CMK (cell line): ENCODE measurements around the gene DYNC1H1.

ENCODE experiments used
- DNase-seq: peaks from one replicate; pipeline ENCODE4 v3.0.0-alpha.2; 2010; ENCODE audit warnings: low read depth

DYNC1H1 gene

DNA sequence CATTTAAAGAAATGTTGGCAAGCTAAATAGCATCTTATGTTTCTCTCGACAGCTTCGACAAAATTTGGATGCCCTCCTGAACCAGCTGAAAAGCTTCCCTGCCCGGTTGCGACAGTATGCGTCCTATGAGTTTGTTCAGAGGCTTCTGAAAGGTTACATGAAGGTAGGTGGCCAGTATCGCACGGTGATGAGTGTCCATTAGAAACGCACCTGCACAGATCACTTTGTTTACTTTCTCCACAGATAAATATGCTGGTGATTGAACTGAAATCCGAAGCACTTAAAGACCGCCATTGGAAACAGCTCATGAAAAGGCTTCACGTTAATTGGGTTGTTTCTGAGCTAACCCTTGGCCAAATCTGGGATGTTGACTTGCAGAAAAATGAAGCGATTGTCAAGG, 36.5 kb downstream of the DYNC1H1 start:
- no peak for DNase-seq

DNA sequence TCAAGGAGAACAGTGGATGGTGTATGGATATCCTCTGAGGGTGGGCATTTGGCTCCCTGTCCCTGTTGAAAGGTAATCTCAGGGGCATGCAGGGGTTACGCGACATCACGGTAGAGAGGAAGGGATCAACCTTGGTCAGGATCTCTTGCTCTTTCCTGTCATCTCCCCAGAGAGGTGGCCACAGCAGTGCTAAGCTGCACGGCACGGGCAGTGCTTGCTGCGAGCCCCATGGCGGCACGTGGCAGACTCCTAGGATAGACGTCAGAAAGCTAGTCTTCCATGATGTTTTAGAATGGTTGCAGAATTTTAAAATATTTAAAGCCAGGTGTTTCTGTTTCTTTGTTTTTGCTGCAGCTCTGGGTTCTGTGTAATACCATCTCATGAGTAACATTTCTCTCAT, 41.0 kb downstream of the DYNC1H1 start:
- DNase-seq, result no peak

DNA sequence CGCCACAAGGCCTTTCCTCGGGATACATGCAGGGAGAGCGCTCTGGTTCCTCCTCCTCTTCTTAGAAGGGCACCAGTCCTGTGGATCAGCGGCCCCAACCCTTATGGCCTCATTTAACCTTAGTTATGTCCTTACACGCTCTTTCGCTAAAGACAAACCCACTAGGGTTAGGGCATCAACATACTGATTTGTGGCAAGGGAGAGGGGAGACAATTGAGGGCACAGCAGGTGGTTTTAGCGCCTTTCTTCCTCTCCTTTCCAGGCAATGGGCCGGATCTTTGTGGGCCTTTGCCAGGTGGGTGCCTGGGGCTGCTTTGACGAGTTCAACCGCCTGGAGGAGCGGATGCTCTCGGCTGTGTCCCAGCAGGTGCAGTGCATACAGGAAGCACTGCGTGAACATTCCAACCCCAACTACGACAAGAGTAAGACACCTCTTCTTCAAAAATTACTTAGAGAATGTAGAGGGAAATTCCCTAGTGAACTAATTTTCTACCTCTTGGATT, 43.6 kb downstream of the DYNC1H1 start:
- no peak for DNase-seq

DNA sequence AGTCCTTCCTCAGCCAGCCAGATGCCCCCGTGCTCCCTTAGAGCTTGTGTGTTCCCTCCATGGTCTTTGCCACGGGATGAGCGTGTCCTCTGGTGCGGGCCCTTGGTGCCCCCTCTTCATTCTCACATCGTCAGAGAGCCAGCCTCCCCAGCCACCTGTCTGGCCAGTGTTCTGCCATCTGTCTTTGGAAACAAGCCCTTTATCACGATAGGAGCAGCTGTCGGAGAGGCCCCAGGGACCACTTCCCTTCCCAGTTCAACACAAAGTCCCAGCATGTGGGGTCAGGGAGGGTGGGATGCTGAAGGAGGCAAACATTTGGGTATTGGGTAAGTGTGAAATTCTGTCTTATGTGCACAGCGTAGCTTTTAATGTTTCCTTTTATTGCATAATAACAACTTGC, 44.5 kb downstream of the DYNC1H1 start:
- no peak for DNase-seq

DNA sequence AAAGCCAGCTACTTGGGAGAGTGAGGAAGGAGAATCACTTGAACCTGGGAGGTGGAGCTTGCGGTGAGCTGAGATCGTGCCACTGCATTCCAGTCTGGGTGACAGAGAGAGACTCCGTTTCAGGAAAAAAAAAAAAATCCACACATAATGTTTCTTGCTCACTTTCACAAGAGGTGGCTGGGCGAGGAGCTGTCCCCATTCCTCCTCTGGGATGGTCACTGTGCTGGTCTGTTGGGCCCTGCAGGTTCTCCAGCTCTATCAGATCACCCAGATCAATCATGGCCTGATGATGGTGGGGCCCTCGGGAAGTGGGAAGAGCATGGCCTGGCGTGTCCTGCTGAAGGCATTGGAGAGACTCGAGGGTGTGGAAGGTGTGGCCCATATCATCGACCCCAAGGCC, 47.3 kb downstream of the DYNC1H1 start:
- DNase-seq, result no peak

DNA sequence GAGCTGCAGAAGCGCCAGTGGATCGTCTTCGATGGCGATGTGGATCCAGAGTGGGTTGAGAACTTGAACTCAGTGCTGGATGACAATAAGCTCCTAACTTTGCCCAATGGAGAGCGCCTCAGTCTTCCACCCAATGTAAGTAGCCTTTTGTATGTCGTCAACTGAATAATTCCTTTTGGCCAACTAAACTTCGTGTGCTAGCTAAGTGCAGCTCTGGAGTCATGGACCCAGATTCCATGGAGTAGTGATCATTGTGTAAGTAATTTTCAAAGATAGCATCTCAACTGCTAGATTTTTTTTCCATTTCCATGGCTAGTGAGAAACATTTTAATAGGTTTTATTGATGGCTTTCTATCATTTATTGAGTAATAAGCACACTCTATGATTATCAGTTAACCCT, 48.0 kb downstream of the DYNC1H1 start:
- no peak for DNase-seq

DNA sequence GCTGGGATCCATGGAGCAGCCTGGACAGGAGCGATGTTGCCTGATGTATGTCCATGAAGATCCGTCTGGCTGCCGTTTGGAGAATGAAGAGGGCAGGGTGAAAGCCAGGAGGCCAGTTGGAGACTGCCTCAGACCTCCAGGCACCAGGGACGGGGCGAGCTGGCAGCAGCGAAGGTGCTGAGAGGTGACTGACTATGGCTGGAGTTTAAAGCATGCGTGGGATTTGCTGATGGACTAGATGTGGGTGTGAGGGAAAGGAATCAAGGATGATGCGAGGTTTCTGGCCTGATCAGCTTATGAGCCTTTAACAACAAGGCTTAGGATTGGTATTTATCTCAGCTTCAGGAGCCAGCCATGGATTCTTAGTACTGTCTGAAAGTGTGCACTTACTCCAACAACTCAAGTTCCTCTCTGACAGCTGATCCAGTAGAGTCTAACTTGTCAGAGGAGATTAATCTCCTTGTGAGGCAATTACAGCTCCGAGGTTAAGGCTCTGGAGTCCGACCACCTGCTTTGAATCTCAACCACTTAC, 49.4 kb downstream of the DYNC1H1 start:
- DNase-seq, result no peak

DNA sequence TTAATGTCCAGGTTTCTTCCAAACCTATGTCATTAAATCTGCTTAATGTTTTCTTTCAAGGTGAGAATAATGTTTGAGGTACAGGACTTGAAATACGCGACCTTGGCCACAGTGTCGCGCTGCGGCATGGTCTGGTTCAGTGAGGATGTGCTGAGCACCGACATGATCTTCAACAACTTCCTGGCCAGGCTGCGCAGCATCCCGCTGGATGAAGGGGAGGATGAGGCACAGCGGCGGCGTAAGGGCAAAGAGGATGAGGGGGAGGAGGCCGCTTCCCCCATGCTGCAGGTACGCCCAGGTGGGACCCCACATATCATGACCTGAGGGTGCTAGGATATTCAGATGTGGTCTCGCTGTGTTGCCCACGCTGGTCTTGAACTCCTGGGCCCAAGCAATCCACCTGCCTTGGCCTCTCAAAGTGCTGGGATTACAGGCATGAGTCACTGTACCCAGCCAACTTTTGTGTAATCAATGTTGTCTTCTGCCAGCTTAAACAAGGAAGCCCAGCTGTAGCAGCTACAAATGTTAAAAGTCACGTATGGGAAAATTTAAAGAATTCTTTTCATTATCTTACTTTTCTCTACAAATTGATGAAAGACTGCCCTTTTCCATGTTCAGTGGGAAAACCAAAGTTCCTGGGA, 50.8 kb downstream of the DYNC1H1 start:
- no peak for DNase-seq

DNA sequence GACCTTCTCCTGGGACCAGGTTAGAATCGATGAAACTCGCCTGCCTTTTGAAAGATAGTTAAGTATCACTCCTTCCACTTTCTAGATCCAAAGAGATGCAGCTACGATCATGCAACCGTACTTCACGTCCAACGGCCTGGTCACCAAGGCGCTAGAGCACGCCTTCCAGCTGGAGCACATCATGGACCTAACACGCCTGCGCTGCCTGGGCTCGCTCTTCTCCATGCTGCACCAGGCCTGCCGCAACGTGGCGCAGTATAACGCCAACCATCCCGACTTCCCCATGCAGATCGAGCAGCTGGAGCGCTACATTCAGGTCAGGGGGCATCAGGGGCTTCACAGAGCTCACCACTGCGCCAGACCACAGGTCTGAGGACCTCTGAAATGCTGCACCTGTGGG, 51.4 kb downstream of the DYNC1H1 start:
- DNase-seq, result no peak

DNA sequence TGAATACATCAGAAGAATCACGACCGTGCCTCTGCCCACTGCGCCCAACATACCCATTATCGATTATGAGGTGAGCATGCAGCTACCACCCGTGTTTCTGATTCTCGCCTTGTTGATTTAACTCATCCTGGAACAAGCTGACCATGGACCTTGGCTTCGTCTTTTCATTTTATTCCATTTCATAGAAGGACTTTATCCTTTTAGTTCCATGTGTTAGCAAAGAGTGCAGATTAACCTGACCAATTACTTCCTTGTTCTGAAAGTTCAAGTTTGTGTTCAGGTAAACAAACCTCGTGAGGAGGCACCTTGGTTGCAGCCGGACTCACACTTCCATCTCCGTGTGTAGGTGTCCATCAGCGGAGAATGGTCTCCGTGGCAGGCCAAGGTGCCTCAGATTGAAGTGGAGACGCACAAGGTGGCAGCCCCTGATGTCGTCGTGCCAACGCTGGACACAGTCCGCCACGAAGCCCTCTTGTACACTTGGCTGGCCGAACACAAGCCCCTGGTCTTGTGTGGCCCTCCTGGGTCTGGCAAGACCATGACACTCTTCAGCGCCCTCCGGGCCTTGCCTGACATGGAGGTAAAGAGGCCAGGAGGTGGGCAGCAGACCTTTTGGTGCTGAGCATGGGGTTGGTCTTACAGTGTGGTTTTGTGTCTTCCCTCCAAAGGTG, 52.2 kb downstream of the DYNC1H1 start:
- no peak for DNase-seq

DNA sequence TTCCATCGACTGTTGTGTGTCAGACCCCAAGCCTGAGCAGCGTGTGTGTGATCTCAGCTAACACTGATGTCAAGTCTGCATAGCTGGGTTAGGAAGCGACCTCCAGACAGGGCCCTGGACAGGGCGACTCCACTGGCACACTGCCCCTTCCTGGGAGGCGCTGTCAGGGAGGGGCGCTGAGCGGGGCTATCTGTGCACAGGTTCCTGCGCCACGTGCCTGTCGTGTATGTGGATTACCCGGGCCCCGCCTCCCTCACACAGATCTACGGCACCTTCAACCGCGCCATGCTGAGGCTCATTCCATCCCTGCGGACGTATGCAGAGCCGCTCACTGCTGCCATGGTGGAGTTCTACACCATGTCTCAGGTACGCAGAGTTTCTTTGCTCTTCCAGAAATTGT, 53.9 kb downstream of the DYNC1H1 start:
- no peak for DNase-seq

DNA sequence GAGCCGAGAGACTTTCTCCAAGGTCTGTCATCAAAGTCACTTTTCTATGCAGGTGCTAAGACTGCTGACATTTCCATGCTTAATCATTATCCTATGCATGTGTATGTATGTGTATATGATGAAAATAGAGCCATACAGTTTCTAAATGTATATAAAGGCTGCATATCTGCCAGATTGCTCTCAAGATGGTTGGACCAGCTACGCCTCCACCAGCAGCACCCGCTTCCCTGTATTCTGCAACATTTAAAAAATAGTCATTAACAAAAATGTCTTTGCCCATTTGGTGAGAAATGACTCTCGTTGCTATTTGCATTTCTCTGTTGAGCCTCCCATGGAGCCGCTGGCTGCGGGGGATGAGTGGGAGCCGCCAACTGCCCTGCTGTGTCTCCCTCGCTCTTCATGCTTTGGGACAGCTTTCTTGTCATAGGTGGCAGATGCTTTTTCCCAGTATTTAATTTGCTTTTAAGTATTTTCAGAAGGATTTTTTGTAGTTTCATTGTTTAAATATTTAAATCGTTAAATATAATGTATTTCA, 54.7 kb downstream of the DYNC1H1 start:
- DNase-seq, result no peak

DNA sequence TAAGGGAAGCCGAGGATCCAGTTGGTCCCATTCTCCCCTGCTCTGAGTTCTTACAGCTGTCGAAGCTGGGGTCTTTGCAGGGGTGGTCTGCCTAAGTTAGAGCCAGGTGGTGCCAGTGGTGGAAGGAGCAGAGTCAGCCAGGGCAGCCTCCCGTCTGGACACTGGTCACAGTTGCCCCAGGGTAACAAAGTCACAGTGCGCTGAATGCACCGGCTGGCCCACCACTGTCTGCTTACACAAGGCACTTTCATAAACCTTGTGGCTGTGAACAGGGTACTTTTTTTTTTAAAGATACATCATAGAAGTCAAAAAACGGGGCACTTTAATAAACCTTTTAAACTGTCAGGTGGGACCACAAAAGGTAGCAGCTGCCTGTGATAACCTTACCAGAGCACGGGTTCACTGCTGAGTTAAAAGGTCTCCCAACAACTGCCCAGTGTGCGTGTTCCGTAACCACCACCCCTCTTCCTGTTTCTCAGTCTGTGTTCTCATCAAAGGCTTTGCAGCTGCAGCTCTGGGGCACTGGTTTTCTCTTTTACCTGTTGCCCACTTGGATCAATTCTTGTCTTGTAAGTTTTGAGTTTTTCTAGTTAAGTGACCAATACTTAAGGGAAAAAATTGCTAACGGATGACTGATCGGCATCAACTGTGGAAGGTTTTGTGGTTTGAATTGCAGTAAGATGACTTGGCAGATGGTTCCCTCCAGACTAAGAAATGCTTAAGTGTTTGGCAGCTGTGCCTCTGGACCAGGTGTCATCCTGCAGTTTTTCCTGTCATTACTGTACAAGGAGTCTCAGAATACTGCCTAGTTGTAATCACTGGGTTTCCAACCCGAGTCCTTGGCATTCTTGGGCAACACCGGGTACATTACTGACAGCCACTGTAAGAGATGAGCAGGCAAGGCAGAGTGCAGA, 55.9 kb downstream of the DYNC1H1 start:
- DNase-seq, result no peak

DNA sequence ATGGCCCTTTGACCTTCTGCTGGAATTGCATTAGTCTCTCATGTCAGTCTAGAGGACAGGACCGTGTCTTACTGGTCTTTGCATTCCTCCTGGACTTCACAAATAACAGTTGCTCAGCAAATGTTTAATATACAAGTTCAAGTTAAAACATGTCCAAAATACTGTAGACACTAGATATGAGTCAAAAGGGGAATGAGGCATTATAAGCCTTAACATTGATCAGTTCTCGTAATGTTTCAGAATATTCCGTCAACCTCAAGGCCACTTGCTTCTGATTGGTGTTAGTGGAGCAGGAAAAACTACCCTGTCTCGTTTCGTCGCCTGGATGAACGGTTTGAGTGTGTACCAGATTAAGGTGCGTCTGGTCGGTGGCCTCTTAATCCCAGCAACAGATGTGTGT, 62.6 kb downstream of the DYNC1H1 start:
- no peak for DNase-seq

DNA sequence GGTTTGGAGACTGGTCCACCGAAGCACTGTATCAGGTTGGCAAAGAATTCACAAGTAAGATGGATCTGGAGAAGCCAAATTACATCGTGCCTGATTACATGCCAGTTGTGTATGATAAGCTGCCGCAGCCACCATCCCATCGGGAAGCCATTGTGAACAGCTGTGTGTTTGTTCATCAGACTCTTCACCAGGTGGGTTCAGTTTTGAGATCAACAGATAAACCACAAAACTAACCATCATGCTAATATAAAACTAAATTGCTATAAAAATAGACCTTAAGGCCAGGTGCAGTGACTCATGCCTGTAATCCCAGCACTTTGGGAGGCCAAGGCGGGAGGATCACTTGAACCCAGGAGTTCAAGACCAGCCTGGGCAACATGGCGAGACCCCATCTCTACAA, 63.6 kb downstream of the DYNC1H1 start:
- DNase-seq, result no peak

DNA sequence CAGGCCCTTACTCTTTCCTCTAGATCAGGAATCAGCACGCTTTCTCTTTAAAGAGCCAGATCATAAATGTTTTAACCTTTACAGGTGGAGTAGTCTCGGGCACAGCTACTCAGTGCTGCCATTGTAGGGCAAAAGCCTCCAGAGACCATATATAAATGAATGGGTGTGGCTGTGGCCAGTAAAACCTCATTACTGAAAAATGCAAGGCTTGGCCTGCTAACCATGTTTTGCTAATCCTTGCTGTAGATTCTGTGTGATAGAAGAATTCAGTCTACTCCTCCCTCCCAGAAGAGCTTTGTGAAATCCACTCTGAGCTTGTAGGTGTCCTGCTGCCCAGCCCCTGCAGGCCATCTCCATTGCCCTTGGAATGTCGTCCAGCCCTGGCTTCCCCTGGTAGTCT, 64.4 kb downstream of the DYNC1H1 start:
- DNase-seq, result no peak

DNA sequence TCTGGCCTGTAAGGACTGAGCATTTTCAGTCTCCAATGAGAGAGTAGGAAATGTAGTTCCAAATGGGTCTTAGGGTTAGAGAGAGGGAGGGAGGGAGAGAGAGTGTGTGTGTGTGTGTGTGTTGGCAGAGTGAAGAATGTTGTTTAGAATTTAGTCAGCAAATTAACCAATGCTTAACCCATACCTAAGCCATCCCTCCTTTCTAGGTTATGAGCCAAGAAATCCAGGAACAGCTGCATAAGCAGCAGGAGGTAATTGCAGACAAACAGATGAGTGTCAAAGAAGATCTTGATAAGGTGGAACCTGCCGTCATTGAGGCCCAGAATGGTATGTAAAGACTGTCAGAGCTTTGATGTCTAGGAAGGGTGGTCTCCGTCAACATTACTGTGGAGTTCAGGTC, 65.6 kb downstream of the DYNC1H1 start:
- no peak for DNase-seq

DNA sequence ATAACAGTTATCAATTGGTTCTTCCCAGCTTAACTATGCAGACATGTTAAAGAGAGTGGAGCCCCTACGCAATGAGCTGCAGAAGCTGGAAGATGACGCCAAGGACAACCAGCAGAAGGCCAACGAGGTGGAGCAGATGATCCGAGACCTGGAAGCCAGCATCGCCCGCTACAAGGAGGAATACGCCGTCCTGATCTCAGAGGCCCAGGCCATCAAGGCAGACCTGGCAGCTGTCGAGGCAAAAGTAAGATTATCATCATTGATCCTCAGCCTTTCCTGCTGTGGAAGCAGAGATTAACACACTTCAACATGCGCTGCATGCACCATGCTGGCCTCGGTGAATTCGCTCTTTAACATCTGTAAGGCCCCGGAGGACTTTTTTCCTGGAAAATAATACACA, 68.9 kb downstream of the DYNC1H1 start:
- no peak for DNase-seq

DNA sequence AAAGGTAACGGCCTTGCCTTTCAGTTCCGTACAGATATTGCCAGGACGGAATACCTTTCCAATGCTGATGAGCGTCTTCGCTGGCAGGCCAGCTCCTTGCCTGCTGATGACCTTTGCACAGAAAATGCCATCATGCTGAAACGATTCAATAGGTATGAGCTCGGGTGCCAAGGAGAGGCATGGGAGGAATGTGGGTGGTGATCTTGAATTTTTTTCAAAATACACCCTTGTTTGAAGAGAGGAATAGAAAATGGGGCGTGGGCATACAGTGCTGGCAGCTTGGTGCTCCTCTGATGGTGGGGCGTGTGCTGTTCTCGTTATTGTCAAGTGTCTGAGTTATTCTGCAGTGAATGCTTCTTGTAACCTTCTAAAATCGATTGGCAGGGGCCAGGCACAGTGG, 69.9 kb downstream of the DYNC1H1 start:
- no peak for DNase-seq

DNA sequence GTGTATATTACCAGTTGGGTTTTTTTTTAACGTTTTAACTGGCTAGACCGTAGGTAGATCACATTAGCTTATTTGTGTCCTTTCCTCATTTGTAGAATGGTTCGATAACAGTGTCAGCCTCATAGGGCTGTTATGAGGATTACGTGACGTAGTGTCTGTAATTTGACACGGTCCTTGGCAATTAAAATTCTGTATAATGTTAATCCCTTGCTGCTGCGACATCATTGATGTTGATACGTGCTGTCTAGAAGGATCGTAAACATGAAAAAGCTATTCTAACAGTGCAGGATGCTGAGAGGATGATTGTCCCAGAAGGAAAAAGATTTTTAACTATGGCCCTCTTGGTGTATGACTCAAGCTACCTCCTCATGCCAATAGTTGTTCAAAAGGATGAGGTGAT, 71.5 kb downstream of the DYNC1H1 start:
- no peak for DNase-seq

DNA sequence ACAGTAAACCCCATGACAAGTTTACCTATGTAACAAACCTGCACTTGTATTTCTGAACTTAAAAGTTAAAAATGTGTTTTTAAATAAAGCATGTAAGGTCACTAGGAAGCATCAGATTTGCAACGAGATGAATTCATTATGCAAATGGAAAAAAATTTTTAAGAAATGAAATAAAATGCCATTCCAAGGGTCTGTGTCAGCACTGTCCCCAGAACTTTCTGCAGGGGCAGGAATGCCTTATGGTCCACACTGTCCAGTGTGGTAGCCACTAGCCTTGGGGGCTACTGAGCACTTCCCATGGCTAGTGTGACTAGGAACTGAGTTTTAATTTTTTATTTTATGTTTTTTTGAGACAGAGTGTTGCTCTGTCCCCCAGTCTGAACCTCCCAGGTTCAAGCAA, 73.3 kb downstream of the DYNC1H1 start:
- no peak for DNase-seq

DNA sequence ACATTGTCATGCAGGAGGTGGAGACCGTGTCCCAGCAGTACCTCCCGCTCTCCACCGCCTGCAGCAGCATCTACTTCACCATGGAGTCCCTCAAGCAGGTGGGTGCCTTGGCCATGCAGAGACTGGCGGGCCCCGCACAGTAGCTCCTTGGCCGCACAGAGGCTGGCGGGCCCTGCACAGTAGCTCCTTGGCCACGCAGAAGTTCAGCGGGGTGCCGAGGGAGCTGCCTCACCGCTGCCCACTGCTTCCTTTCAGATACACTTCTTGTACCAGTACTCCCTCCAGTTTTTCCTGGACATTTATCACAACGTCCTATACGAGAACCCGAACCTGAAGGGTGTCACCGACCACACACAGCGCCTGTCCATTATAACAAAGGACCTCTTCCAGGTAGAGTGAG, 74.8 kb downstream of the DYNC1H1 start:
- DNase-seq, result no peak
